Activated CD4-positive, alpha-beta T cell treated with anti-CD3 and anti-CD28 coated beads, Interleukin-2, amount 10 ng/mL, durations not matched to agents 7 days and 5 days (primary cell): ENCODE measurements around the gene GABRQ. TPM values are rescaled to one million over a fixed set of nuclear protein-coding genes. Genes with fewer than 3 reads are reported as not detected.
"Not testable (repeated sequence)": the region's sequence is repeated elsewhere in the genome, so short reads cannot be mapped to it uniquely, and the experiment has no call there.

Experiments used
- CTCF ChIA-PET: fragments of 350-600 bp; sonication (Branson Sonifier 250); formaldehyde crosslinking; loops from one replicate; lab custom pipeline; 2021; ENCODE audit warnings: antibody characterized with exemption; lab: Charles Lee
- POLR2A ChIA-PET: fragments of 350-600 bp; sonication (Branson Sonifier 250); formaldehyde crosslinking; loops from one replicate; lab custom pipeline; 2021; ENCODE audit warnings: antibody characterized with exemption; lab: Charles Lee
- DNase-seq: peaks from one replicate; pipeline ENCODE4 v3.0.0-alpha.2; 2020
- H3K27ac Mint-ChIP-seq: one replicate; pipeline ENCODE4 v1.8.0; 2021; ENCODE audit warnings: mild to moderate bottlenecking, moderate library complexity, mixed read lengths
- H3K27me3 Mint-ChIP-seq: one replicate; pipeline ENCODE4 v1.8.0; 2021; ENCODE audit warnings: mixed read lengths
- H3K36me3 Mint-ChIP-seq: one replicate; pipeline ENCODE4 v1.8.0; 2021; ENCODE audit warnings: low read depth, mixed read lengths
- H3K4me1 Mint-ChIP-seq: one replicate; pipeline ENCODE4 v1.8.0; 2021; ENCODE audit warnings: mixed read lengths
- H3K4me3 Mint-ChIP-seq: one replicate; pipeline ENCODE4 v1.8.0; 2021; ENCODE audit warnings: mild to moderate bottlenecking, moderate library complexity, mixed read lengths
- H3K9me3 Mint-ChIP-seq: one replicate; pipeline ENCODE4 v1.8.0; 2021; ENCODE audit warnings: mixed read lengths
- total RNA-seq, 2 experiments: library from RNA; stranded (reverse); gene quantifications; one replicate each; pipeline ENCODE4 v1.2.3, GENCODE V29; 2021

Gene GABRQ
- total RNA-seq, 2 experiments from 2014 or later = not detected

DNA sequence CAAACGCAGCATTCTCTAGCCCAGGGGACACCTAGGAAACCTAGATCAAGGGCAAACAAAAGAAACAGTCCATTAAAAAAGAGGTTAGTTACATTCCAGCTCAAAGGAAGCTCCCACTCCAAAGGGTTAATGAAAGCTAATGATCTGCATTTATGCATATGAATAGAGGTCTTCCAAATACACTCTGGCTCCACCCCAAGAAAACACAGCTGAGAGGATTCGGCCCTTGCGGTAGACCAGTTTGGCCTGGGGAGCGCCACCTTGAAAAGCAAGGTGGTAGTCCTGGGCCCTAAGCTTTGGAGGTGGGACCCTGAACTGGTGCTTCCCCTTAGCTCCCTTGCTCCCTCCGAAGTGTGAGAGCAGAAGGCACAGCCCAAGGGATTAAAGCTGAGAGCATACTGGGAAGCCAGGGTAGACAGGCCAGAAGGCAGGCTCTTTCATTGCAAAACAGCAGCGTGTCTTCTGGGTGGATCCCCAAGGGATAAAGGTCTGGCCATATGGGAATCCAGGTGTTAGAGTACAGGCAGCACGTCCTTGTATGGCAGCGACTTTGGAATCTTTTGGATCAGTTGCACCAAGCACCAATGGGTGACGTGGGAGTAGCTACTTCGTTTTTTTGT lies 3.7 kb downstream of the GABRQ start:
- no peak for DNase-seq
- ChIA-PET POLR2A (no interaction called here), CTCF (interaction anchor here (1.2 kb wide), 1 partner anchor 8 kb away, joined by 3 read pairs; no protein-coding TSS in a partner anchor)
- Mint-ChIP-seq H3K27me3 (peaks cover 23% of the 10 kb centered on the region), H3K4me3 (no peak overlapping the region), H3K4me1 (no peaks in the 10 kb centered on the region), H3K9me3 (no peaks in the 10 kb centered on the region), H3K27ac (no peak overlapping the region), H3K36me3 (no peaks in the 10 kb centered on the region)

DNA sequence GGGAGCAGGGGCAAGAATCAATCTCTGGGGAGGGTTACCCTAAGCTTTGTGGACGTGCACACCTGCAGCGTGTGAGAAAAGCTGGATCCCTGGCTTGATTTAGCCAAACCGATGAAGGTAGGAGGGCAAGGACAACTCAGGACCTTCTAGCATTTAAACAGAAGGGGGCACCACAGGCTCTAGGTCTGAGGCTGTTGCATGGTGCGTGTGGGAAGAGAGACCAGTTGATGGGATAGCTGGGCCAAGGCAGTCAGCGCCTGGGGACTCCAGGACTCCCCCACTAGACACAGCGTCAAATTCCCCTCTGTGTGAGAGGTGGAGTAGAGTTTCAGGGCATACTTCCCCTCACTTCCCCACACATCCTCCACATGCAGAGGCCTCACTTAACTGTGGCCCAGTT lies 4.3 kb downstream of the GABRQ start:
- DNase-seq = no peak
- Mint-ChIP-seq H3K27ac (no peak overlapping the region), H3K4me3 (no peak overlapping the region), H3K27me3 (peaks cover 17% of the 10 kb centered on the region), H3K4me1 (no peaks in the 10 kb centered on the region), H3K9me3 (no peaks in the 10 kb centered on the region), H3K36me3 (no peaks in the 10 kb centered on the region)
- POLR2A ChIA-PET = no interaction called here
- CTCF ChIA-PET = interaction anchor here (0.6 to 1.2 kb wide), 2 partner anchors 9 to 204 kb away, joined by 3 read pairs; no protein-coding TSS in a partner anchor

- no peaks in the 10 kb centered on the region for H3K4me1 Mint-ChIP-seq
- POLR2A ChIA-PET = no interaction called here
- CTCF ChIA-PET = no interaction called here
- no peaks in the 10 kb centered on the region for H3K36me3 Mint-ChIP-seq
- H3K27me3 Mint-ChIP-seq = peaks cover 12% of the 10 kb centered on the region
- no peaks in the 10 kb centered on the region for H3K9me3 Mint-ChIP-seq
- no peak overlapping the region for H3K27ac Mint-ChIP-seq
- H3K4me3 Mint-ChIP-seq = no peak overlapping the region
- DNase-seq = no peak
These were observed 5.4 kb downstream of the GABRQ start for GRCh38 chrX:152642931-152643564.

DNA sequence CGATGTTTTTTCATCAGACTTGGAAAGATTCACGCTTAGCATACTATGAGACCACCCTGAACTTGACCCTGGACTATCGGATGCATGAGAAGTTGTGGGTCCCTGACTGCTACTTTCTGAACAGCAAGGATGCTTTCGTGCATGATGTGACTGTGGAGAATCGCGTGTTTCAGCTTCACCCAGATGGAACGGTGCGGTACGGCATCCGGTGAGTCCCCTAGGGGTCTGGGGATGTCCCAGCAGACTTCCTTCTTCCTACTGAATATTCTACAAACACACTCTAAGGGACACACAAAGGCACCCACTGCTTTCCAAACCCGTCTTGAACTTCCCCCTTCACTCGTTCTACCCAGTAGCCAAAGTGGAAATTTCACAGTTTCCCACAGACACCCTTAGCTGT lies 9.3 kb downstream of the GABRQ start:
- no peak for DNase-seq
- Mint-ChIP-seq H3K4me3 (no peak overlapping the region), H3K27me3 (no peaks in the 10 kb centered on the region), H3K36me3 (no peaks in the 10 kb centered on the region), H3K4me1 (no peaks in the 10 kb centered on the region), H3K27ac (no peak overlapping the region), H3K9me3 (no peaks in the 10 kb centered on the region)
- ChIA-PET POLR2A (no interaction called here), CTCF (interaction anchor here (0.6 kb wide), 1 partner anchor 370 kb away, joined by 3 read pairs; no protein-coding TSS in a partner anchor)

- Mint-ChIP-seq H3K4me3 (no peak overlapping the region), H3K4me1 (no peaks in the 10 kb centered on the region), H3K27ac (no peak overlapping the region), H3K36me3 (no peaks in the 10 kb centered on the region), H3K9me3 (no peaks in the 10 kb centered on the region), H3K27me3 (no peaks in the 10 kb centered on the region)
- DNase-seq = no peak
- CTCF ChIA-PET = no interaction called here
- POLR2A ChIA-PET = no interaction called here
These were observed 10.3 kb downstream of the GABRQ start for GRCh38 chrX:152647978-152648377.

GRCh38 chrX:152652060-152652459 lies 14.4 kb downstream of the GABRQ start:
- ChIA-PET CTCF (no interaction called here), POLR2A (no interaction called here)
- Mint-ChIP-seq H3K27ac (no peak overlapping the region), H3K9me3 (no peaks in the 10 kb centered on the region), H3K4me1 (no peaks in the 10 kb centered on the region), H3K4me3 (no peak overlapping the region), H3K27me3 (no peaks in the 10 kb centered on the region), H3K36me3 (no peaks in the 10 kb centered on the region)
- DNase-seq = no peak

GRCh38 chrX:152652467-152652866 lies 14.8 kb downstream of the GABRQ start:
- DNase-seq = no peak
- Mint-ChIP-seq H3K9me3 (no peaks in the 10 kb centered on the region), H3K36me3 (no peaks in the 10 kb centered on the region), H3K4me3 (no peak overlapping the region), H3K27ac (no peak overlapping the region), H3K27me3 (no peaks in the 10 kb centered on the region), H3K4me1 (no peaks in the 10 kb centered on the region)
- ChIA-PET CTCF (no interaction called here), POLR2A (no interaction called here)

DNA sequence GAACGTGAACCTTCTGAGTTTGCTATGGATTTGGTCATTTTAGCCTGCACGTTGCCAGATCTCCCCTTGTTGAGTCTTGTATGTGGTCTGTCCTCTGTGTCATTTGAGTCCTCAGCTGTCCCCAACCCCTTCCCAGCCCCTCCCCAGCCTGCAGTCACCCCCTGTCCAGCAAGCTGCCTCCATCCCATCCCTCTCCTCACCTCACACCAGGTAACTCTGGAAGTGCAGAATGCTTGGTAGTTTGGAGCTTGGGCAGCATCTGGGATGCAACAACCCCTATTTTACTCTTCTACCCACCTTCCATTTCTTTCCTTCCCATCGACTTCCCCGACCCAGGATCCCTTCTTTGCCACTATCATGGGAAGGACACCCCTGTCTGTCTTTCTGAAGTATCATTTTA lies 18.4 kb downstream of the GABRQ start:
- Mint-ChIP-seq H3K4me3 (no peak overlapping the region), H3K27me3 (no peaks in the 10 kb centered on the region), H3K9me3 (no peaks in the 10 kb centered on the region), H3K27ac (no peak overlapping the region), H3K4me1 (no peaks in the 10 kb centered on the region), H3K36me3 (no peaks in the 10 kb centered on the region)
- CTCF ChIA-PET = interaction anchor here (1.3 kb wide), 1 partner anchor 24 kb away, joined by 3 read pairs; no protein-coding TSS in a partner anchor
- POLR2A ChIA-PET = no interaction called here
- no peak for DNase-seq

DNA sequence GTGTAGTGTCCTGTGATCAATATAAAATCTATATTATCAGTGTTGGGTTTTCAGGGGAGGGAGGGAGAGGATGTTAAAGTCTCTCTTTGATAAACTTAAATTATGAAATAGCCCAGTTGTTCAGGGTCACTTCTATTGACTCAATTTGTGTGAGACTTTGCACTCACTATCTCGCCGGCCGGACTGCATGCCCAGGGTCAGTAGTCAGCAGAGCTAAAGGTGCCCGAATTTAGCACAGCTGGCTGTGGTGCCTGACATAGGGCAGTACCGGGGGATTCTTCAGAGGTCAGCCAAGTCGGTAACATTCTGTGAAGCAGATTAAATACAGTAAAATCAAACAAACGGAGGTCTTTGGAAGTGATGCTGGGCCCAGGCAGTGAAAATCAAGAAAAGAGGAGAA lies 19.2 kb downstream of the GABRQ start:
- H3K9me3 Mint-ChIP-seq = no peaks in the 10 kb centered on the region
- no peak for DNase-seq
- H3K36me3 Mint-ChIP-seq = no peaks in the 10 kb centered on the region
- ChIA-PET POLR2A (no interaction called here), CTCF (interaction anchor here (0.6 kb wide), 1 partner anchor 17 kb away, joined by 4 read pairs; no protein-coding TSS in a partner anchor)
- no peaks in the 10 kb centered on the region for H3K27me3 Mint-ChIP-seq
- H3K27ac Mint-ChIP-seq = no peak overlapping the region
- H3K4me1 Mint-ChIP-seq = no peaks in the 10 kb centered on the region
- H3K4me3 Mint-ChIP-seq = no peak overlapping the region

DNA sequence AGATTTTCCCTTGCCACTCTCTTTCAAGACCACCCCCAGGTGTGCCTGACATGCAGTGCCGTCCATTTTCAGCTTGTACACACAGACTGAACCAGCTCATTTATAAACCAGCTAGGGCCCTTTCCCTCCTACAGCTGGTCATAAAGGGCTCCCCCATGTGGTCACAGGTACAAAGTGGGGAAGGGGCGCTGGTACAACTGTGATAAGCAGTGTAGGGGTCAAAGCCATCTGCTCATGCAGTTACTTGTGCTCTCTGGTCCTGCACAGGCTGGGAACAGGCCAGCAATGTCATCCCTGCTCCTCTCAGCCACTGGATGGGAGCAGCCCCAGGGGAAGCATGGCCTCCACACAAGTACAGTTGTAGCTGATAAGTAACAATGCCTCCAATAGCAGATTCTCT lies 20.6 kb downstream of the GABRQ start:
- Mint-ChIP-seq H3K4me1 (no peaks in the 10 kb centered on the region), H3K36me3 (no peaks in the 10 kb centered on the region), H3K4me3 (no peak overlapping the region), H3K27me3 (no peaks in the 10 kb centered on the region), H3K9me3 (no peaks in the 10 kb centered on the region), H3K27ac (no peak overlapping the region)
- no peak for DNase-seq
- CTCF ChIA-PET = interaction anchor here (0.6 kb wide), 1 partner anchor 26 kb away, joined by 3 read pairs; no protein-coding TSS in a partner anchor
- POLR2A ChIA-PET = no interaction called here

DNA sequence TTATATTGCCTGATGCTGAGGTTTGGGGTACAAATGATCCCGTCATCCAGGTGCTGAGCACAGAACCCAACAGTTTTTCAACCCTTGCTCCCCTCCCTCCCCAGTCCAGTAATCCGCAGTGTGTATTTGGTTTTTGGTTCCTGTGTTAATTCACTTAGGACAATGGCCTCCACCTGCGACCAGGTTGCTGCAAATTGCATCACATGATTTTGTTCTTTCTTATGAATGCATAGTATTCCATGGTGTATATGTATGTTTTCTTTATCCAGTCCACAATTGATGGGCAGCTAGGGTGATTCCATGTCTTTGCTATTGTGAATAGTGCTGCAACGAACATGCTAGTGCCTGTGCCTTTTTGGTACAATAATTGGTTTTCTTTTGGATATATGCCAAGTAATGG lies 25.4 kb downstream of the GABRQ start:
- Mint-ChIP-seq H3K4me3 (no peak overlapping the region), H3K27me3 (no peaks in the 10 kb centered on the region), H3K9me3 (no peaks in the 10 kb centered on the region), H3K4me1 (no peaks in the 10 kb centered on the region), H3K36me3 (no peaks in the 10 kb centered on the region), H3K27ac (no peak overlapping the region)
- DNase-seq = no peak
- ChIA-PET CTCF (no interaction called here), POLR2A (no interaction called here)

DNA sequence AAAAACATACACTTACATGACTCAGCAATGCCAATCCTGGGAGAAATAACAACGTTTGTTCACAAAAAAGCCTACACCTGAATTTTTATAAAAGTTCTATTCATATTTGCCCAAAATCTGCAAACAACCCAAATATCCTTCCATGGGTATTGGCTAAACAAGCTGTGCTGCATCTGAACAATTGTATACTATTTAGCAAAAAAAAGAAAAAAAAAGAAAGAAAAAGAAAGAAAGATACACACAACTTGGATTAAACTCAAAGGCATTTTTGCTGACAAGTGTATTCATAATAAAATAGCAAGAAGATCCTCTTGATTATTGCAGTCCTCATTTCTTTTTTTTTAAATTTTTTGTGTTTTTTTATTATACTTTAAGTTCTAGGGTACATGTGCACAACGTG lies 36.4 kb downstream of the GABRQ start:
- H3K9me3 Mint-ChIP-seq = no peaks in the 10 kb centered on the region
- peaks cover 2% of the 10 kb centered on the region for H3K27me3 Mint-ChIP-seq
- ChIA-PET POLR2A (no interaction called here), CTCF (no interaction called here)
- no peaks in the 10 kb centered on the region for H3K4me1 Mint-ChIP-seq
- no peak for DNase-seq
- H3K36me3 Mint-ChIP-seq = no peaks in the 10 kb centered on the region
- H3K27ac Mint-ChIP-seq = no peak overlapping the region
- H3K4me3 Mint-ChIP-seq = no peak overlapping the region

DNA sequence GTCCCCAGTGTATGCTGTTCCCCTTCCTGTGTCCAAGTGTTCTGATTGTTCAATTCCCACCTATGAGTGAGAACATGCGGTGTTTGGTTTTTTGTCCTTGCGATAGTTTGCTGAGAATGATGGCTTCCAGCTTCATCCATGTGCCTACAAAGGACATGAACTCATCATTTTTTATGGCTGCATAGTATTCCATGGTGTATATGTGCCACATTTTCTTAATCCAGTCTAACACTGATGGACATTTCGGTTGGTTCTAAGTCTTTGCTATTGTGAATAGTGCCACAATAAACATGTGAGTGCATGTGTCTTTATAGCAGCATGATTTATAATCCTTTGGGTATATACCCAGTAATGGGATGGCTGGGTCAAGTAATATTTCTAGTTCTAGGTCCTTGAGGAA lies 37.0 kb downstream of the GABRQ start:
- H3K27me3 Mint-ChIP-seq, H3K9me3 Mint-ChIP-seq, CTCF ChIA-PET, H3K4me1 Mint-ChIP-seq, POLR2A ChIA-PET, DNase-seq, H3K36me3 Mint-ChIP-seq, H3K27ac Mint-ChIP-seq, H3K4me3 Mint-ChIP-seq: not testable (repeated sequence)
